BLaER1 treated with 17β-estradiol and CSF1 and Interleukin-3, amounts not matched to agents 10 nM and 100 nM (cell line): Measurements from ENCODE around the gene WWC1.
"Not testable (repeated sequence)": the region's sequence is repeated elsewhere in the genome, so short reads cannot be mapped to it uniquely, and the experiment has no call there.

Source experiments
- H3K27ac ChIP-seq, 11 experiments: shearing (Covaris generic); formaldehyde crosslinking; 2 replicates each; pipeline ENCODE4 v1.8.1; 2022
- H3K27me3 ChIP-seq, 11 experiments: shearing (Covaris generic); formaldehyde crosslinking; 2 replicates each; pipeline ENCODE4 v1.8.1; 2022
- H3K36me3 ChIP-seq, 11 experiments: shearing (Covaris generic); formaldehyde crosslinking; 2 replicates each; pipeline ENCODE4 v1.8.1; 2022
- H3K4me1 ChIP-seq, 10 experiments: shearing (Covaris generic); formaldehyde crosslinking; 2 replicates each; pipeline ENCODE4 v1.8.1; 2022
- H3K4me2 ChIP-seq, 11 experiments: shearing (Covaris generic); formaldehyde crosslinking; 2 replicates each; pipeline ENCODE4 v1.8.1; 2022
- H3K4me3 ChIP-seq, 10 experiments: shearing (Covaris generic); formaldehyde crosslinking; 2 replicates each; pipeline ENCODE4 v1.8.1; 2022
- H3K9ac ChIP-seq, 11 experiments: shearing (Covaris generic); formaldehyde crosslinking; 2 replicates each; pipeline ENCODE4 v1.8.1; 2022
- H3K9me3 ChIP-seq, 11 experiments: shearing (Covaris generic); formaldehyde crosslinking; replicated peaks in 1 of 11; 2 replicates each; pipeline ENCODE4 v1.8.1; 2022
- H4K20me1 ChIP-seq, 11 experiments: shearing (Covaris generic); formaldehyde crosslinking; 2 replicates each; pipeline ENCODE4 v1.8.1; 2022
- Cebpa-rat ChIP-seq, 11 experiments: shearing (Covaris generic); IDR thresholded peaks; 2 replicates each; pipeline ENCODE4 v1.8.1; 2022

Gene WWC1

DNA sequence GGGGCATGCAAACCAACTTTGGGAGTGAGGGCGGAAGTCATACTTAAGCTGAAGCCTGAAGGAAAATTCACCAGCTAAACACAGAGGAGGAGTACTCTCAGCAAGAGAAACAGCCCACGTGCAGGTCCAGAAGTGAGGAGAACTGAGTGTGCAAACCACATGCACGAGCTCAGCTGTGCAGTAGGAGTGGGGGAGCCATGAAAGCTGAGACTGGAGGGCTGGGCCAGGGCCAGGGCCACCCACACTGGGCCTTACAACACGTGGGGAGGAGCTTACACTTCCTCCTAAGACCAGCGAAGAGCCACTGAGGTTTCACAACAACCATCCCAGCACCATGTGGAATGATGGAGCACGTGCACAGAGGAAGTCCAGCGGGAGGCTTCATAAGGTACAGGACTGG, 9.3 kb upstream of the WWC1 start:
- Histone ChIP-seq H3K4me3 (no peak overlapping the region), H3K36me3 (no peaks in the 10 kb centered on the region), H4K20me1 (no peaks in the 10 kb centered on the region), H3K27ac (no peak overlapping the region), H3K4me2 (peak overlapping the region in 7 of 11 experiments; percentile 0 to 38 (median 18); a peak in 11 of 22 replicates), H3K9me3 (peaks cover 16 to 26% (median 20%) of the 10 kb centered on the region in 11 experiments), H3K9ac (no peak overlapping the region), H3K27me3 (no peaks in the 10 kb centered on the region), H3K4me1 (peaks cover 12 to 34% (median 19%) of the 10 kb centered on the region in 10 experiments)
- TF ChIP-seq Cebpa-rat (IDR thresholded peaks at IDR 0.05), result no peak

DNA sequence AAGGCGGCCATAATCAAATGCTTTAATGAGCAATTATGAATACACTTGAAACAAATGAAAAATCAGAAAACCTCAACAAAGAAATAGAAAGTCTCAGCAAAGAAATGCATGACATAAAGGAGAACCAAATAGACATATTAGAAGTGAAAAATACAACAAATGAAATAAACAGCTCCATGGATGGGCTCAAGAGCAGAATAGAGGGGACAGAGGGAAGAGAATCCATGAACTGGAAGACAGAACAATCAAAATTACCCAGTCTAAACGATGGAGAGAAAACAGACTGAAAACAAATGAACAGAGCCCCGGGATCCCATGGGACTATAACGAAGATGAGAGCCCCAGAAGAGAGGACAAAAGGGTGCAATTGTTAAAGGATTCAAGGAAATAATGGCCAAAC, 6.6 kb upstream of the WWC1 start:
- no peaks in the 10 kb centered on the region for H4K20me1 ChIP-seq
- H3K27ac ChIP-seq, result no peak overlapping the region
- H3K36me3 ChIP-seq, result no peaks in the 10 kb centered on the region
- no peak overlapping the region for H3K9ac ChIP-seq
- no peak for TF ChIP-seq Cebpa-rat (IDR thresholded peaks at IDR 0.05)
- H3K27me3 ChIP-seq, result no peaks in the 10 kb centered on the region
- H3K4me3 ChIP-seq, result no peak overlapping the region
- H3K4me1 ChIP-seq, result peaks cover 15 to 45% (median 21%) of the 10 kb centered on the region in 10 experiments
- H3K4me2 ChIP-seq, result no peak overlapping the region
- peaks cover 16 to 26% (median 20%) of the 10 kb centered on the region in 11 experiments for H3K9me3 ChIP-seq

DNA sequence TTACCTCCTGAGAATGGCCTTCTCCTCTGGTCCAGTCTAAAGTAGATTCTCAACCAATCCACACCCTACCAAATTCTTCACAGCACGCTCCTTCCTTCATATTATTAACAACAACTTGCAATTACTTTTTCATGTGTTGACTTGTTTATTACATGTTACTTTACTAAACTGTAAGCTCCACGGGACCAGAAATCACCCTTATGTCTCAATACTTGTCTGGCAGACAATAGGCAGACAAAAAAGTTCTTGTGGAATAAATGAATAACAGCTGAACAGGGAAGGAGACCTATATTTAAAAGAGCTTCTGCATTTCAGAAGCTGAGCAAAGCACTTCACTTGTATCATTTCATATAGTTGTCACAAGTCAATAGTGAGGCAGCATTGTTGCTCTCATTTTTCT, 5.7 kb upstream of the WWC1 start:
- Histone ChIP-seq H3K9ac (no peak overlapping the region), H4K20me1 (no peaks in the 10 kb centered on the region), H3K4me3 (no peak overlapping the region), H3K4me1 (peaks cover 15 to 54% (median 23%) of the 10 kb centered on the region in 10 experiments), H3K27ac (no peak overlapping the region), H3K9me3 (peaks cover 16 to 26% (median 20%) of the 10 kb centered on the region in 11 experiments), H3K36me3 (no peaks in the 10 kb centered on the region), H3K4me2 (peak overlapping the region in 5 of 11 experiments; percentile 37 to 65 (median 50); a peak in 7 of 22 replicates), H3K27me3 (no peaks in the 10 kb centered on the region)
- TF ChIP-seq Cebpa-rat (IDR thresholded peaks at IDR 0.05), result no peak

DNA sequence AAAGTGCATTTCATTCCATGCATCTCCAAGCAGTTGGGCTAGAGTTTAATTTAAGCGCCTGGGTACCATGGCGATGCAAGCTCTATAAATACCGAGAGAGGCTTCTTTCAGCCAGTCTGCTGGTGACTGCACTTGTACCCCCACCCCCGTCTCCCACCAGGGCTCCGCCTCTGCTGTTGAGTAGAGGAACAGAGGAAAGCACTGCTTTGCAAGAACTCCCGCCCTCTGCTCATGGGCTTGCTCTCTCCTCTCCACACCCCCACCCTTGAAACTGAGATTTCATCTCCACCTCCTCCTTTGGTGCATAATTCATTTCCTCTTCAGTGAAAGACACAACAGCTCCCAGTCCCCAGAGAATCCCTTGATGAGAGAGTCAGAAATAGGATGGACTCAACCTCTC, 5.1 kb upstream of the WWC1 start:
- H3K36me3 ChIP-seq, result no peaks in the 10 kb centered on the region
- H3K9ac ChIP-seq, result no peak overlapping the region
- peaks cover 16 to 26% (median 20%) of the 10 kb centered on the region in 11 experiments for H3K9me3 ChIP-seq
- TF ChIP-seq Cebpa-rat (IDR thresholded peaks at IDR 0.05), result no peak
- no peak overlapping the region for H3K4me3 ChIP-seq
- H3K27me3 ChIP-seq, result peaks cover 0 to 3% (median 0%) of the 10 kb centered on the region in 11 experiments; a peak in 1 of 22 replicates
- H3K27ac ChIP-seq, result no peak overlapping the region
- H3K4me2 ChIP-seq, result peak overlapping the region; percentile 29 to 65 (median 47)
- H3K4me1 ChIP-seq, result peaks cover 15 to 61% (median 26%) of the 10 kb centered on the region in 10 experiments
- no peaks in the 10 kb centered on the region for H4K20me1 ChIP-seq

DNA sequence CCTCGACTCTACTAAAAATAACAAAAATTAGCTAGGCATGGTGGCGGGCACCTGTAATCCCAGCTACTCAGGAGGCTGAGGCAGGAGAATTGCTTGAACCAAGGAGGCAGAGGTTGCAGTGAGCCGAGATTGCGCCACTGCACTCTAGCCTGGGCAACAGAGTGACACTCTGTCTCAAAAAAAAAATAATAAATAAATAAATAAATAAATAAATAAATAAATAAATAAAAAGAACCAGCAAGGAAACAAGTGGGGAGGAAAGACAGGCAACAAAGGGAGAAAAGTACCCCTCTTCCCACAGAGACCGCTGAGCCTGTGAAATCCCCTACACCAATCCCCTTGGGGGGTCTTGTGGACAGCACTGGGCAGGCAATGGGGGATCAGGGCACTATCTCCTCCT, 4.6 kb upstream of the WWC1 start:
- H3K27ac ChIP-seq, H3K27me3 ChIP-seq, H4K20me1 ChIP-seq, H3K4me3 ChIP-seq, H3K36me3 ChIP-seq, H3K9ac ChIP-seq: not testable (repeated sequence)
- H3K4me2 ChIP-seq, result peak overlapping the region; percentile 29 to 65 (median 47)
- H3K9me3 ChIP-seq, result peaks cover 16 to 26% (median 20%) of the 10 kb centered on the region in 11 experiments
- peaks cover 15 to 57% (median 26%) of the 10 kb centered on the region in 10 experiments for H3K4me1 ChIP-seq

DNA sequence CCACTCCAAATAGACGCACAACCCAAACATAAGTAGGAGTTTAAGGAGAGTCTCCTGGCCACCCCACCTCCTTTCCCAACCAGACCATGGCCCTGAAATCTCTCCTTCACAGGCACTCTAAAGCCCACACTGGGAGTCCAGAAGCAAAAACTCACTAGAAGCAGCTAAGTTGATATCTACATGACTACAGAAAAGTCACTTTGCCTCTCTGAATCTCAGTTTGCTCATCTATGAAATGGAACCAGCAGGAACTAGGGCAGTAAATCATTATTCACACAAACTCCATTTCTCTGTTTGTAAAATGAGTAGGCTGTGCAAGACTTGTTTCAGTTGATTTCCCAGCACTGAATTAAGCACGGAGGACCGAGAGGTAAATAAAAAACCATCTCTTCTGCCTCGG, 4.1 kb upstream of the WWC1 start:
- TF ChIP-seq Cebpa-rat (IDR thresholded peaks at IDR 0.05), result no peak
- Histone ChIP-seq H4K20me1 (no peaks in the 10 kb centered on the region), H3K27ac (no peak overlapping the region), H3K4me3 (no peak overlapping the region), H3K9me3 (peaks cover 16 to 26% (median 20%) of the 10 kb centered on the region in 11 experiments), H3K4me1 (peaks cover 15 to 52% (median 22%) of the 10 kb centered on the region in 10 experiments), H3K27me3 (peaks cover 0 to 12% (median 0%) of the 10 kb centered on the region in 11 experiments; a peak in 8 of 22 replicates), H3K9ac (no peak overlapping the region), H3K4me2 (peak overlapping the region in 10 of 11 experiments; percentile 12 to 55 (median 44); a peak in 12 of 22 replicates), H3K36me3 (no peaks in the 10 kb centered on the region)

DNA sequence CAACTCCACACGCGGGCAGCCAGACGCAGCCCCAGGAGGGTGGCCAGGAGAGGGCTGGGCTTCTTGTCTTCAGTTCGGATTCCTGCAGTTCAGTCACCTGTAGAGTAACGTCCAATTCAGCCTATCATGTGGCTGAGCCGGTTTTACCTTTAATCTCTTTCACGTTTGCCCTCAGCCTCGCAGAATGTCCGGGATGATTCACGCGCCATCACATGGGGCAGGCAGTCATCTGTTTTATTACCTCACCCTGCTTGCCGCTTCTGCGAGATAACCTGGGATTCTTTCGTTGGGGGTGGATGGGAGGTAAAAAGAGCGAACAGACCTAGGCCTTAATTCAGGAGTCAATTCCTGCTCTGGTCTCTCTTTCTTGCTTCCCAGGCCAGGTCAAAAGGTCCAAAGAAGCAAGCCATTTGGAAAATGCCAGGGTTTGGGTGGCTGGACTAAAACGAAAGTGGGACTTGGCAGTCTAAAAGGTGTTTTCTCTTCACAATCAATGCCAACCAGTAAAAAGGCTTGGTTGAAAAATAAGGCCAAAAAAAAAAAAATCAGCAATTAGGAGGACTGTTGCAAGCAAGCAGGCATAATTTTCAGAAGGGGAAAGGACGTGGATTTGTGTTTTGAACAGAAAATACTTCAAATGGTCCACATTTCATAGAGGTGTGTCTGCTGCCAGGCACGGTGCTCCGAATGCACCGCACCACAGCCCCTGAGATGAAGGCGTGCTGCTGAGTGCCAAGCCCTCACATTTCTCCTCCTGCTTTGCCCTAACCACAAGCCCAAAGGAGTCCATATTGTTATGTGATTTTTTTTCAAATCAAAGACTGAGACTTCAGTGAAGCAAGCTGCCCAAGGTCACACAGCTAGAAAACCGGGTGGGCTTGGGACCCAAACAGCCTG, 2.8 kb upstream of the WWC1 start:
- Histone ChIP-seq H3K27ac (no peak overlapping the region), H4K20me1 (peaks cover 0 to 7% (median 0%) of the 10 kb centered on the region in 11 experiments; a peak in 3 of 22 replicates), H3K9me3 (peaks cover 16 to 24% (median 19%) of the 10 kb centered on the region in 11 experiments), H3K4me2 (no peak overlapping the region), H3K4me1 (peaks cover 21 to 47% (median 28%) of the 10 kb centered on the region in 10 experiments), H3K4me3 (no peak overlapping the region), H3K27me3 (peaks cover 0 to 24% (median 10%) of the 10 kb centered on the region in 11 experiments; a peak in 13 of 22 replicates), H3K36me3 (no peaks in the 10 kb centered on the region), H3K9ac (no peak overlapping the region)
- no peak for TF ChIP-seq Cebpa-rat (IDR thresholded peaks at IDR 0.05)

DNA sequence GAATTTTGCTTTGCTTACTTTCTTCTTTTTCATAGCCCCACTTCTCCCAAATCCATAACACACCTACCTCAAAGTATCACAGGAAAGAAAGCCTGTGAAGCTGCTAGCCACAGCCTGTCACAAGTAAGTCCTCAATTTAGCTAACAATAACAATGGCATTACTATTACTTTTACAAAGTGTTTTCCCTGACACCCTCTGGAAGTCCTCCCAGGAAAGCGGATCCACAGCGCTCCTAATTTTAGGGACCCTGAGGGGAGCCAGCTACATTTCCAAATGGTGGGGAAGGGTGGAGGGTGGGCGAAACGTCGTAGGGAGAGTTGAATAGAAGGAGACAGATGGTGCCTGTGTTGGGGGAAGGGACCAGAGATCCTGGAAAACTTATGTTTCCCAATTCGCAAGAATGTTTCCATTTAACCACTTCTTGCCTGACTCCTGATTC, 523 bp upstream of the WWC1 start:
- Histone ChIP-seq H3K4me3 (peak overlapping the region; percentile 67 to 82 (median 76)), H4K20me1 (peaks cover 0 to 7% (median 0%) of the 10 kb centered on the region in 11 experiments; a peak in 5 of 22 replicates), H3K27me3 (peaks cover 0 to 26% (median 12%) of the 10 kb centered on the region in 11 experiments; a peak in 13 of 22 replicates), H3K4me2 (peak overlapping the region; percentile 83 to 98 (median 93)), H3K9me3 (0 out of 22 replicates have a peak, but pooled peaks cover 0 to under 1% (median 0%) of the 10 kb centered on the region in 11 experiments), H3K9ac (peak overlapping the region in 9 of 11 experiments; percentile 65 to 84 (median 77); a peak in 8 of 22 replicates), H3K4me1 (peaks cover 21 to 40% (median 27%) of the 10 kb centered on the region in 10 experiments), H3K36me3 (no peaks in the 10 kb centered on the region), H3K27ac (no peak overlapping the region)
- no peak for TF ChIP-seq Cebpa-rat (IDR thresholded peaks at IDR 0.05)
